PC-3 (cell line): Measurements from ENCODE around the gene BCR. TPM values are rescaled to one million over a fixed set of nuclear protein-coding genes. Genes with fewer than 3 reads are reported as not detected.

Experiments used
- ATAC-seq: fragments of 200-7000 bp; cut with Tn5 transposase; 2 replicates; pipeline ENCODE4 v1.9.1; 2020; ENCODE audit warnings: mild to moderate bottlenecking, moderate library complexity
- BruUV-seq: library from RNA; stranded (reverse); fragments of 400-500 nt; replicated peaks from 2 replicates; lab custom pipeline; 2021; lab: Mats Ljungman, UMichigan
- CTCF ChIA-PET: fragments of 300-600 bp; sonication (Branson Sonifier 250); formaldehyde crosslinking; loops from one replicate; lab custom pipeline; 2022; ENCODE audit warnings: antibody characterized with exemption; lab: Charles Lee
- POLR2A ChIA-PET: fragments of 300-600 bp; sonication (Branson Sonifier 250); formaldehyde crosslinking; loops from one replicate; lab custom pipeline; 2022; ENCODE audit warnings: antibody characterized with exemption; ENCODE audit not compliant: unreplicated experiment; lab: Charles Lee
- DNase-seq: peaks from one replicate; pipeline ENCODE4 v3.0.0-alpha.2; 2015
- H2AFZ ChIP-seq: fragments of 300-600 bp; sonication (generic); 2 replicates; pipeline ENCODE4 v1.6.0; 2016; ENCODE audit warnings: antibody characterized with exemption, low read length
- H3F3A ChIP-seq: fragments of 300-600 bp; sonication (generic); one replicate; pipeline ENCODE4 v1.6.0; 2017; ENCODE audit warnings: antibody characterized with exemption, low read length, control low read depth, mild to moderate bottlenecking; ENCODE audit not compliant: unreplicated experiment
- H3K27ac ChIP-seq: fragments of 300-600 bp; sonication (generic); 2 replicates; pipeline ENCODE4 v1.5.1; 2016; ENCODE audit warnings: mild to moderate bottlenecking, low read length
- H3K27me3 ChIP-seq: fragments of 300-600 bp; sonication (generic); 2 replicates; pipeline ENCODE4 v1.6.1; 2016; ENCODE audit warnings: low read length, mixed read lengths
- H3K36me3 ChIP-seq: fragments of 300-600 bp; sonication (generic); 2 replicates; pipeline ENCODE4 v1.6.1; 2016; ENCODE audit warnings: low read depth, mixed run types, low read length, mixed read lengths
- H3K4me1 ChIP-seq: fragments of 300-600 bp; sonication (generic); 2 replicates; pipeline ENCODE4 v1.5.1; 2016; ENCODE audit warnings: low read length; ENCODE audit not compliant: insufficient read depth
- H3K4me2 ChIP-seq: fragments of 300-600 bp; sonication (generic); 2 replicates; pipeline ENCODE4 v1.6.0; 2016; ENCODE audit warnings: low read length
- H3K4me3 ChIP-seq: fragments of 300-600 bp; sonication (generic); 2 replicates; pipeline ENCODE4 v1.5.1; 2016; ENCODE audit warnings: mild to moderate bottlenecking, low read length, mixed read lengths
- H3K79me2 ChIP-seq: fragments of 300-600 bp; sonication (generic); 2 replicates; pipeline ENCODE4 v1.6.1; 2017; ENCODE audit warnings: low read length, mixed read lengths
- H3K9ac ChIP-seq: fragments of 300-600 bp; sonication (generic); 2 replicates; pipeline ENCODE4 v1.6.0; 2016; ENCODE audit warnings: mild to moderate bottlenecking, low read length
- H3K9me2 ChIP-seq: fragments of 300-600 bp; sonication (generic); replicated peaks from 2 replicates; pipeline ENCODE4 v1.6.1; 2016; ENCODE audit warnings: mixed run types, low read length, mixed read lengths
- H3K9me3 ChIP-seq: fragments of 300-600 bp; sonication (generic); 2 replicates; pipeline ENCODE4 v1.6.1; 2016; ENCODE audit warnings: low read length, mixed read lengths
- H4K20me1 ChIP-seq: fragments of 300-600 bp; sonication (generic); 2 replicates; pipeline ENCODE4 v1.6.1; 2016; ENCODE audit warnings: low read length, mixed read lengths
- EZH2 ChIP-seq: fragments of 300-600 bp; sonication (generic); IDR thresholded peaks from one replicate; pipeline ENCODE4 v1.6.1; 2017; ENCODE audit warnings: antibody characterized with exemption, mild to moderate bottlenecking, low read length; ENCODE audit not compliant: unreplicated experiment
- EZH2phosphoT487 ChIP-seq: fragments of 300-600 bp; sonication (generic); IDR thresholded peaks from 2 replicates; pipeline ENCODE4 v1.6.1; 2018; ENCODE audit warnings: mild to moderate bottlenecking, antibody characterized with exemption, low read length, borderline replicate concordance
- intact Hi-C: fragments of 100-400 bp; cut with micrococcal nuclease; formaldehyde crosslinking; loops from 2 replicates; pipeline ENCODE4 v1.9.0; 2023
- total RNA-seq: library from RNA; depleted of rRNA; stranded (reverse); fragments of >200 nt; gene quantifications from 2 replicates; pipeline ENCODE4 v1.2.3, GENCODE V29; 2014
- TF ChIP-seq, protein P1 (sequence below): fragments of 300-600 bp; sonication (generic); conservative IDR thresholded peaks from 2 replicates; pipeline ENCODE4 v1.5.1; 2017; ENCODE audit warnings: antibody characterized with exemption, low read depth, mild to moderate bottlenecking, low read length

The BCR gene
- total RNA-seq, 1 experiment from 2014 or later, result 36.8 TPM

DNA sequence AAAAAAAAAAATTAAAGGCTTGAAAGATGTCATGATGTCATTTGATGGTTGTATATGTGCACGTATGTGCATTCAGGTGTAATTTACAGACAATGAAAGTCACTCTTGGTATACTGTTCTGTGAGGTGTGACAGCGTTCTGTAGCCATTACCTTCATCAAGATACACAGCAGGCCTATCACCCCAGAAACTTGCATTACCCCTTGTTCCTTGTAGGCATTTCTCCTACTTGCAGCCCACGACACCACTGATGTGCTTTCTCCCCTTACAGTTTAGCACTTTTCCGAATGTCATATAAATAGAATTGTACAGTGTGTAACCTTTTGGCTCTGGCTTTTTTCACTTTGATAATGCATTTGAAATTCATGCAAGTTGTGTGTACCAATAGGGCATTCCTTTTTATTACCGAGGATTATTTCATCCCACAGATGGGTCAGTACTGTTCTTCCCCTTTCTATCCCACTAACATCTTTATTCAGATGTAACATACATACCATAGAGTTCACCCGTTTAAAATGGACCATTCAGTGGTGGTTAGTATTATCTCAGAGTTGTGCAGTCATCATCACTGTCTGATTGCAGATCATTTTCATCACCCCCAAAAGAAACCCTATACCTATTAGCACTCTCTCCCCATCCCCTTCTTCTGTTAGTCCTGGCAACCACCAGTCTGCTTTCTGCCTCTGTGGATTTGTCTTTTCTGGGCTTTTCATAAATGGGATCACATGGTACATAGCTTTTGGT is 30.3 kb downstream of the BCR start:
- Histone ChIP-seq H3K9ac (no peak overlapping the region), H4K20me1 (no peaks in the 10 kb centered on the region), H3K36me3 (no peaks in the 10 kb centered on the region), H3F3A (no peaks in the 10 kb centered on the region), H3K9me2 (no peaks in the 10 kb centered on the region), H3K4me2 (no peak overlapping the region), H3K79me2 (peaks cover 71% of the 10 kb centered on the region), H2AFZ (no peak overlapping the region), H3K4me1 (peaks cover 8% of the 10 kb centered on the region), H3K4me3 (no peak overlapping the region), H3K9me3 (no peaks in the 10 kb centered on the region), H3K27ac (no peak overlapping the region), H3K27me3 (no peaks in the 10 kb centered on the region)
- no peak for DNase-seq
- TF ChIP-seq EZH2phosphoT487 (no peak), EZH2 (no peak)
- TF ChIP-seq, protein P1, sequence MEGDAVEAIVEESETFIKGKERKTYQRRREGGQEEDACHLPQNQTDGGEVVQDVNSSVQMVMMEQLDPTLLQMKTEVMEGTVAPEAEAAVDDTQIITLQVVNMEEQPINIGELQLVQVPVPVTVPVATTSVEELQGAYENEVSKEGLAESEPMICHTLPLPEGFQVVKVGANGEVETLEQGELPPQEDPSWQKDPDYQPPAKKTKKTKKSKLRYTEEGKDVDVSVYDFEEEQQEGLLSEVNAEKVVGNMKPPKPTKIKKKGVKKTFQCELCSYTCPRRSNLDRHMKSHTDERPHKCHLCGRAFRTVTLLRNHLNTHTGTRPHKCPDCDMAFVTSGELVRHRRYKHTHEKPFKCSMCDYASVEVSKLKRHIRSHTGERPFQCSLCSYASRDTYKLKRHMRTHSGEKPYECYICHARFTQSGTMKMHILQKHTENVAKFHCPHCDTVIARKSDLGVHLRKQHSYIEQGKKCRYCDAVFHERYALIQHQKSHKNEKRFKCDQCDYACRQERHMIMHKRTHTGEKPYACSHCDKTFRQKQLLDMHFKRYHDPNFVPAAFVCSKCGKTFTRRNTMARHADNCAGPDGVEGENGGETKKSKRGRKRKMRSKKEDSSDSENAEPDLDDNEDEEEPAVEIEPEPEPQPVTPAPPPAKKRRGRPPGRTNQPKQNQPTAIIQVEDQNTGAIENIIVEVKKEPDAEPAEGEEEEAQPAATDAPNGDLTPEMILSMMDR, result no peak
- CTCF ChIA-PET, result no interaction called here
- no TSS peak for BruUV-seq
- ATAC-seq, result no peak
- intact Hi-C loops, result no loop called here
- POLR2A ChIA-PET, result no interaction called here

DNA sequence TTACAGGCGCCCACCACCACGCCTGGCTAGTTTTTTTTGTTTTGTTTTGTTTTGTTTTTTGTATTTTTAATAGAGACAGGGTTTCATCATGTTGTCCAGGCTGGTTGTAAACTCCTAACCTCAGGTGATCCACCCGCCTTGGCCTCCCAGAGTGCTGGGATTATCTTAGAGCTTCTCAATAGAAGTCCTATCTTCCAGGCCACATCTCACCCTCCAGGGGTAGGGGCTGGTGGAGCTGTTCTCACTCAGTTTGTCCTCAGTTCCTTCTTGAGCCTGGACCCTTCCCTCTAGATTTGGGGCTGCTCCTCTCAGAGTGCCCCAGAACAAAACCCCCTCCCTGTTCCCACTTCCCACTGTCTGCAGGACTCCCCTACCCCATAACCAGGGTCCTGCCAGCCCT is 31.3 kb downstream of the BCR start:
- H3K27ac ChIP-seq, result no peak overlapping the region
- no peak overlapping the region for H3K4me2 ChIP-seq
- peaks cover 77% of the 10 kb centered on the region for H3K79me2 ChIP-seq
- no peak overlapping the region for H2AFZ ChIP-seq
- no peak for DNase-seq
- peaks cover 13% of the 10 kb centered on the region for H3K4me1 ChIP-seq
- POLR2A ChIA-PET, result no interaction called here
- CTCF ChIA-PET, result no interaction called here
- H4K20me1 ChIP-seq, result no peaks in the 10 kb centered on the region
- no TSS peak for BruUV-seq
- H3K27me3 ChIP-seq, result no peaks in the 10 kb centered on the region
- H3K36me3 ChIP-seq, result no peaks in the 10 kb centered on the region
- no peaks in the 10 kb centered on the region for H3F3A ChIP-seq
- H3K4me3 ChIP-seq, result no peak overlapping the region
- TF ChIP-seq, protein P1, result no peak
- H3K9me2 ChIP-seq, result no peaks in the 10 kb centered on the region
- intact Hi-C loops, result no loop called here
- no peaks in the 10 kb centered on the region for H3K9me3 ChIP-seq
- no peak for ATAC-seq
- no peak overlapping the region for H3K9ac ChIP-seq
